Fibroblast of skin of left biceps (primary cell): ENCODE data around the gene RIPOR2.
"Not testable (repeated sequence)": the region's sequence is repeated elsewhere in the genome, so short reads cannot be mapped to it uniquely, and the experiment has no call there.

ENCODE experiments used
- DNase-seq, 2 experiments: peaks; one replicate each; pipeline ENCODE4 v3.0.0-alpha.2; 2013; ENCODE audit warnings: low read depth in 2 of 2

The RIPOR2 gene

GRCh38 chr6:24763578-24763977, 172.2 kb downstream of the RIPOR2 start:
- DNase-seq: no peak

GRCh38 chr6:24761851-24762250, 173.9 kb downstream of the RIPOR2 start:
- DNase-seq: no peak

GRCh38 chr6:24761193-24761835, 174.4 kb downstream of the RIPOR2 start:
- no peak for DNase-seq

GRCh38 chr6:24760210-24760609, 175.6 kb downstream of the RIPOR2 start:
- no peak for DNase-seq

GRCh38 chr6:24759718-24760117, 176.0 kb downstream of the RIPOR2 start:
- no peak for DNase-seq

- DNase-seq: no peak
Measured at GRCh38 chr6:24757611-24758010, 178.1 kb downstream of the RIPOR2 start.

- no peak for DNase-seq
Measured at GRCh38 chr6:24755279-24755678, 180.5 kb downstream of the RIPOR2 start.

GRCh38 chr6:24754378-24754777, 181.4 kb downstream of the RIPOR2 start:
- DNase-seq: not testable (repeated sequence)
